Neural cell (in vitro differentiated cells): ENCODE measurements around the gene TBX20.
"Not testable (repeated sequence)": the region's sequence is repeated elsewhere in the genome, so short reads cannot be mapped to it uniquely, and the experiment has no call there.

Experiments used
- POLR2AphosphoS5 ChIP-seq: IDR thresholded peaks from 2 replicates; pipeline ENCODE4 v1.6.1; 2012
- TAF1 ChIP-seq: IDR thresholded peaks from 2 replicates; pipeline ENCODE4 v1.6.1; 2012; ENCODE audit warnings: low read depth

- not testable (repeated sequence) for TF ChIP-seq POLR2AphosphoS5, TAF1
Measured at GRCh38 chr7:35222445-35222844, 31.5 kb downstream of the TBX20 start.
